NT2/D1 (cell line): ENCODE data around the gene RAB15.

Source experiments
- DNase-seq: peaks from one replicate; pipeline ENCODE4 v3.0.0-alpha.2; 2011; ENCODE audit warnings: low read depth, low spot score
- H3K27me3 ChIP-seq: 2 replicates; pipeline ENCODE4 v1.6.0; 2011; ENCODE audit warnings: mild to moderate bottlenecking; ENCODE audit not compliant: insufficient read length, insufficient read depth
- H3K36me3 ChIP-seq: 2 replicates; pipeline ENCODE4 v1.6.1; 2011; ENCODE audit warnings: mild to moderate bottlenecking, low read length, mixed read lengths; ENCODE audit not compliant: insufficient read depth, insufficient read length
- H3K4me1 ChIP-seq: 2 replicates; pipeline ENCODE4 v1.5.1; 2011; ENCODE audit not compliant: insufficient read depth, insufficient read length
- H3K4me3 ChIP-seq: 2 replicates; pipeline ENCODE4 v1.5.1; 2011; ENCODE audit warnings: low read depth; ENCODE audit not compliant: insufficient read length
- H3K9ac ChIP-seq: 2 replicates; pipeline ENCODE4 v1.6.0; 2011; ENCODE audit warnings: low read depth; ENCODE audit not compliant: insufficient read length
- H3K9me3 ChIP-seq: 2 replicates; pipeline ENCODE4 v1.5.1; 2011; ENCODE audit warnings: mild to moderate bottlenecking, low read length; ENCODE audit not compliant: insufficient read depth
- SUZ12 ChIP-seq: IDR thresholded peaks from 2 replicates; pipeline ENCODE4 v1.6.1; 2011; ENCODE audit not compliant: insufficient read length, insufficient read depth; ENCODE audit errors: extremely low read depth
- YY1 ChIP-seq: IDR thresholded peaks from 2 replicates; pipeline ENCODE4 v1.6.1; 2011; ENCODE audit not compliant: insufficient read length, insufficient read depth
- ZNF274 ChIP-seq: IDR thresholded peaks from 2 replicates; pipeline ENCODE4 v1.6.1; 2011; ENCODE audit warnings: mild to moderate bottlenecking, low read depth, low read length

RAB15 gene

GRCh38 chr14:64998455-64998931 lies 26.4 kb upstream of the RAB15 start:
- TF ChIP-seq ZNF274 (no peak), YY1 (no peak), SUZ12 (no peak)
- Histone ChIP-seq H3K27me3 (no peaks in the 10 kb centered on the region), H3K9me3 (no peaks in the 10 kb centered on the region; the same call in 1 of the 2 replicates), H3K36me3 (no peaks in the 10 kb centered on the region), H3K4me1 (no peaks in the 10 kb centered on the region), H3K9ac (no peak overlapping the region), H3K4me3 (no peak overlapping the region)
- no peak for DNase-seq

- H3K9me3 ChIP-seq: no peaks in the 10 kb centered on the region; the same call in 1 of the 2 replicates
- H3K4me1 ChIP-seq: no peaks in the 10 kb centered on the region
- H3K9ac ChIP-seq: no peak overlapping the region
- no peaks in the 10 kb centered on the region for H3K36me3 ChIP-seq
- TF ChIP-seq ZNF274: no peak
- H3K27me3 ChIP-seq: no peaks in the 10 kb centered on the region
- DNase-seq: no peak
- H3K4me3 ChIP-seq: no peak overlapping the region
Observed at GRCh38 chr14:64997108-64997794, 25.1 kb upstream of the RAB15 start.

- H3K27me3 ChIP-seq: no peaks in the 10 kb centered on the region
Observed at GRCh38 chr14:64995291-64995690, 23.2 kb upstream of the RAB15 start.

GRCh38 chr14:64994540-64994939 lies 22.4 kb upstream of the RAB15 start:
- TF ChIP-seq SUZ12 (no peak), YY1 (no peak), ZNF274 (no peak)
- no peak for DNase-seq
- Histone ChIP-seq H3K4me1 (no peaks in the 10 kb centered on the region), H3K4me3 (no peak overlapping the region), H3K27me3 (no peaks in the 10 kb centered on the region), H3K9me3 (no peaks in the 10 kb centered on the region; the same call in 1 of the 2 replicates), H3K36me3 (peaks cover 5% of the 10 kb centered on the region), H3K9ac (no peak overlapping the region)

More at GRCh38 chr14:64995291-64995690, 23.2 kb upstream of the RAB15 start:
- Histone ChIP-seq H3K4me3 (no peak overlapping the region), H3K4me1 (no peaks in the 10 kb centered on the region), H3K9me3 (no peaks in the 10 kb centered on the region; the same call in 1 of the 2 replicates), H3K9ac (no peak overlapping the region), H3K36me3 (no peaks in the 10 kb centered on the region)
- TF ChIP-seq ZNF274: no peak
- TF ChIP-seq SUZ12: no peak
- TF ChIP-seq YY1: no peak
- no peak for DNase-seq

- Histone ChIP-seq H3K36me3 (peaks cover 5% of the 10 kb centered on the region), H3K4me1 (no peaks in the 10 kb centered on the region), H3K4me3 (no peak overlapping the region), H3K27me3 (no peaks in the 10 kb centered on the region), H3K9me3 (no peaks in the 10 kb centered on the region; the same call in 1 of the 2 replicates), H3K9ac (no peak overlapping the region)
- no peak for DNase-seq
- TF ChIP-seq SUZ12 (no peak), ZNF274 (no peak), YY1 (no peak)
Observed at GRCh38 chr14:64993266-64993930, 21.3 kb upstream of the RAB15 start.

- Histone ChIP-seq H3K4me3 (no peak overlapping the region), H3K9ac (no peak overlapping the region), H3K27me3 (no peaks in the 10 kb centered on the region), H3K4me1 (no peaks in the 10 kb centered on the region), H3K9me3 (no peaks in the 10 kb centered on the region; the same call in 1 of the 2 replicates), H3K36me3 (peaks cover 5% of the 10 kb centered on the region)
- TF ChIP-seq YY1 (no peak), ZNF274 (no peak), SUZ12 (no peak)
- no peak for DNase-seq
Observed at GRCh38 chr14:64992328-64992885, 20.3 kb upstream of the RAB15 start.

- Histone ChIP-seq H3K9ac (no peak overlapping the region), H3K4me3 (no peak overlapping the region), H3K4me1 (no peaks in the 10 kb centered on the region), H3K27me3 (no peaks in the 10 kb centered on the region), H3K36me3 (peaks cover 5% of the 10 kb centered on the region), H3K9me3 (no peaks in the 10 kb centered on the region)
- TF ChIP-seq YY1 (no peak), SUZ12 (no peak), ZNF274 (no peak)
- DNase-seq: no peak
Observed at GRCh38 chr14:64990939-64991338, 18.8 kb upstream of the RAB15 start.
